MCF 10A (cell line): ENCODE results near the gene SYNE3. TPM values are rescaled to one million over a fixed set of nuclear protein-coding genes. Genes with fewer than 3 reads are reported as not detected.
A peak's percentile ranks its signal among the peaks of the same experiment; 100 is the strongest.

Experiments
- BruUV-seq: library from RNA; stranded (reverse); fragments of 400-500 nt; replicated peaks from 2 replicates; lab custom pipeline; 2021; lab: Mats Ljungman, UMichigan
- CTCF ChIA-PET: fragments of 300-600 bp; sonication (Branson Sonifier 250); formaldehyde crosslinking; extraction: SDS; loops from one replicate; lab custom pipeline; 2021; ENCODE audit warnings: antibody characterized with exemption, inconsistent platforms; lab: Yijun Ruan, JAX
- POLR2A ChIA-PET: fragments of 300-600, 350-650 bp; sonication (Branson Sonifier 250); formaldehyde crosslinking; extraction: SDS; loops from one replicate; lab custom pipeline; 2020; ENCODE audit warnings: antibody characterized with exemption, inconsistent platforms; lab: Yijun Ruan, JAX
- DNase-seq: peaks from one replicate; pipeline ENCODE4 v3.0.0-alpha.2; 2018; ENCODE audit not compliant: unreplicated experiment
- H3K27ac Mint-ChIP-seq: one replicate; pipeline ENCODE4 v1.8.0; 2022; ENCODE audit warnings: mild to moderate bottlenecking, low read depth, mixed read lengths; ENCODE audit not compliant: unreplicated experiment
- H3K27me3 Mint-ChIP-seq: one replicate; pipeline ENCODE4 v1.8.0; 2022; ENCODE audit warnings: mixed read lengths; ENCODE audit not compliant: insufficient read depth, unreplicated experiment
- H3K36me3 Mint-ChIP-seq: one replicate; pipeline ENCODE4 v1.8.0; 2022; ENCODE audit warnings: mild to moderate bottlenecking, moderate library complexity, mixed read lengths; ENCODE audit not compliant: insufficient read depth, unreplicated experiment
- H3K4me1 Mint-ChIP-seq: one replicate; pipeline ENCODE4 v1.8.0; 2022; ENCODE audit warnings: mixed read lengths; ENCODE audit not compliant: insufficient read depth, unreplicated experiment
- H3K4me3 Mint-ChIP-seq: one replicate; pipeline ENCODE4 v1.8.0; 2022; ENCODE audit warnings: mild to moderate bottlenecking, moderate library complexity, mixed read lengths; ENCODE audit not compliant: unreplicated experiment
- H3K9me3 Mint-ChIP-seq: one replicate; pipeline ENCODE4 v1.8.0; 2022; ENCODE audit warnings: mixed read lengths; ENCODE audit not compliant: unreplicated experiment
- intact Hi-C: fragments of 100-400 bp; cut with micrococcal nuclease; formaldehyde crosslinking; loops from 2 replicates; pipeline ENCODE4 v1.14.1; 2022
- total RNA-seq: library from RNA; stranded (reverse); gene quantifications from 2 replicates; pipeline ENCODE4 v1.2.3, GENCODE V29; 2022
- TF ChIP-seq, protein P1 (sequence below): fragments of 200-600 bp; IDR thresholded peaks from one replicate; pipeline ENCODE4 v1.8.0; 2022; ENCODE audit warnings: antibody characterized with exemption, mild to moderate bottlenecking; ENCODE audit not compliant: unreplicated experiment

SYNE3 gene
- total RNA-seq, 1 experiment from 2014 or later, result 9.5 TPM

- no peaks in the 10 kb centered on the region for H3K36me3 Mint-ChIP-seq
- H3K4me1 Mint-ChIP-seq, result peaks cover 31% of the 10 kb centered on the region
- no peak overlapping the region for H3K4me3 Mint-ChIP-seq
- peak overlapping the region; percentile 25 for H3K27ac Mint-ChIP-seq
- CTCF ChIA-PET, result interaction anchor here (0.6 to 0.7 kb wide), 2 partner anchors 17 to 29 kb away, joined by 3 to 4 read pairs; no protein-coding TSS in a partner anchor
- TF ChIP-seq, protein P1, sequence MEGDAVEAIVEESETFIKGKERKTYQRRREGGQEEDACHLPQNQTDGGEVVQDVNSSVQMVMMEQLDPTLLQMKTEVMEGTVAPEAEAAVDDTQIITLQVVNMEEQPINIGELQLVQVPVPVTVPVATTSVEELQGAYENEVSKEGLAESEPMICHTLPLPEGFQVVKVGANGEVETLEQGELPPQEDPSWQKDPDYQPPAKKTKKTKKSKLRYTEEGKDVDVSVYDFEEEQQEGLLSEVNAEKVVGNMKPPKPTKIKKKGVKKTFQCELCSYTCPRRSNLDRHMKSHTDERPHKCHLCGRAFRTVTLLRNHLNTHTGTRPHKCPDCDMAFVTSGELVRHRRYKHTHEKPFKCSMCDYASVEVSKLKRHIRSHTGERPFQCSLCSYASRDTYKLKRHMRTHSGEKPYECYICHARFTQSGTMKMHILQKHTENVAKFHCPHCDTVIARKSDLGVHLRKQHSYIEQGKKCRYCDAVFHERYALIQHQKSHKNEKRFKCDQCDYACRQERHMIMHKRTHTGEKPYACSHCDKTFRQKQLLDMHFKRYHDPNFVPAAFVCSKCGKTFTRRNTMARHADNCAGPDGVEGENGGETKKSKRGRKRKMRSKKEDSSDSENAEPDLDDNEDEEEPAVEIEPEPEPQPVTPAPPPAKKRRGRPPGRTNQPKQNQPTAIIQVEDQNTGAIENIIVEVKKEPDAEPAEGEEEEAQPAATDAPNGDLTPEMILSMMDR, result no peak
- BruUV-seq, result no TSS peak
- no peaks in the 10 kb centered on the region for H3K27me3 Mint-ChIP-seq
- intact Hi-C loops, result no loop called here
- no peaks in the 10 kb centered on the region for H3K9me3 Mint-ChIP-seq
- POLR2A ChIA-PET, result interaction anchor here (0.7 kb wide), 1 partner anchor 17 kb away, joined by 3 read pairs; no protein-coding TSS in a partner anchor
- no peak for DNase-seq
Measured at GRCh38 chr14:95486875-95487668, 29.4 kb downstream of the SYNE3 start.

GRCh38 chr14:95485222-95485819, 31.1 kb downstream of the SYNE3 start:
- Mint-ChIP-seq H3K36me3 (no peaks in the 10 kb centered on the region), H3K27me3 (no peaks in the 10 kb centered on the region), H3K4me3 (no peak overlapping the region), H3K4me1 (peaks cover 28% of the 10 kb centered on the region), H3K9me3 (no peaks in the 10 kb centered on the region), H3K27ac (no peak overlapping the region)
- CTCF ChIA-PET, result interaction anchor here (0.6 to 1.1 kb wide), 2 partner anchors 27 to 43 kb away, joined by 3 to 4 read pairs; no protein-coding TSS in a partner anchor
- POLR2A ChIA-PET, result interaction anchor here (0.7 kb wide), 1 partner anchor 49 kb away, joined by 3 read pairs; the partner anchor contains the start of gene GLRX5
- TF ChIP-seq, protein P1, result no peak
- BruUV-seq, result no TSS peak
- intact Hi-C loops, result no loop called here
- DNase-seq, result no peak

DNA sequence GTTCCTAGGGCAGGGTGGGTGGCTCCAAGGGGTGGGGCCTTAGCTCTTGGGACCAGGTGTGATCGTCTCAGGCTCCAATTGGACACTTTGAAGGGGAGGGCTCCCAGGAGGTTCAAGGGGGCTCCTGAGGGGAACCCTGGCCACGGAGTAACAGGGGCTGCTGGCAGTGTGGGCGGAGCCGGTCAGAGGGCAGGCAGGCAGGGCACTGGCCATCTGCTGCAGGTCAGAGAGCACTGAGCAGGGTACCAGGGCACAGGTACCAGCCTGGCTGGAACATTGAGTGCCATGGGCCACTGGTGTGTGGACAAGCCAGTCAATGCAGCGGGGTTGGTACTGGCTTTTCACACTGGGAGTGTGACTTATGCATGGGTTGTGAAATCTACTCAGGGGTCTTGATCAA, 32.2 kb downstream of the SYNE3 start:
- intact Hi-C loops, result no loop called here
- ChIA-PET CTCF (interaction anchor here (0.8 to 1.5 kb wide), 2 partner anchors 18 to 43 kb away, joined by 3 to 8 read pairs; no protein-coding TSS in a partner anchor), POLR2A (interaction anchor here (1.1 to 1.2 kb wide), 2 partner anchors 36 to 42 kb away, joined by 3 read pairs; no protein-coding TSS in a partner anchor)
- H3K9me3 Mint-ChIP-seq, result no peaks in the 10 kb centered on the region
- H3K4me3 Mint-ChIP-seq, result no peak overlapping the region
- no peak for DNase-seq
- TF ChIP-seq, protein P1, result no peak
- no peaks in the 10 kb centered on the region for H3K36me3 Mint-ChIP-seq
- BruUV-seq, result no TSS peak
- H3K27ac Mint-ChIP-seq, result no peak overlapping the region
- peaks cover 37% of the 10 kb centered on the region for H3K4me1 Mint-ChIP-seq
- no peaks in the 10 kb centered on the region for H3K27me3 Mint-ChIP-seq
